ENCODE results near the gene ZIC5.

DNA sequence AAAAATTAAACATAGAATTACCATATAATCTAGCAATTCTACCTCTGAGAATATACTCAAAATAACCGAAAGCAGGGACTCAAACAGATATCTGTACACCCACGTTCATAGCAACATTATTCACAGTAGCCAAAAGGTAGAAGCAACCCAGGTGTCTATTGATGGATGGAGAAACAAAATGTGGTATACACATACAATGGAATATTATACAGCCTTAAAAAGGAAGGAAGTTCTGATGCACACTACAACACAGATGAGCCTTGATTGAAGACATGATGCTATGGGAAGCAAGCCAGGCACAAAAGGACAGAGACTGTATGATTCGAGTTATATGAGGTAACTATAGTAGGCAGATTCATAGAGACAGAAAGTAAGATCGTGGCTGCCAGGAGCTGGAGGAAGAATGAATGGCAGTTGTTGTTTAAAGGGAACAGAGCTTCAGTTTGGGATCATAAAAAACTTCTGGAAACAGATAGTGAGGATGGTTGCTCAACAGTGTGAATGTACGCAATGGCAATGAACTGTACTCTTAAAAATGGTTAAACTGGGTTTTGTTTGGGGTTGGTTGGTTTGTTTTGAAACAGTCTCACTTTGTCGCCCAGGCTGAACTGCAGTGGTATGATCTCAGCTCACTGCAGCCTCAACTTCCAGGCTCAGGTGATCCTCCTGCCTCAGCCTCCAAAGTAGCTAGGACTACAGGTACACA is 47.5 kb downstream of the ZIC5 start:
- TF ChIP-seq, protein P1, sequence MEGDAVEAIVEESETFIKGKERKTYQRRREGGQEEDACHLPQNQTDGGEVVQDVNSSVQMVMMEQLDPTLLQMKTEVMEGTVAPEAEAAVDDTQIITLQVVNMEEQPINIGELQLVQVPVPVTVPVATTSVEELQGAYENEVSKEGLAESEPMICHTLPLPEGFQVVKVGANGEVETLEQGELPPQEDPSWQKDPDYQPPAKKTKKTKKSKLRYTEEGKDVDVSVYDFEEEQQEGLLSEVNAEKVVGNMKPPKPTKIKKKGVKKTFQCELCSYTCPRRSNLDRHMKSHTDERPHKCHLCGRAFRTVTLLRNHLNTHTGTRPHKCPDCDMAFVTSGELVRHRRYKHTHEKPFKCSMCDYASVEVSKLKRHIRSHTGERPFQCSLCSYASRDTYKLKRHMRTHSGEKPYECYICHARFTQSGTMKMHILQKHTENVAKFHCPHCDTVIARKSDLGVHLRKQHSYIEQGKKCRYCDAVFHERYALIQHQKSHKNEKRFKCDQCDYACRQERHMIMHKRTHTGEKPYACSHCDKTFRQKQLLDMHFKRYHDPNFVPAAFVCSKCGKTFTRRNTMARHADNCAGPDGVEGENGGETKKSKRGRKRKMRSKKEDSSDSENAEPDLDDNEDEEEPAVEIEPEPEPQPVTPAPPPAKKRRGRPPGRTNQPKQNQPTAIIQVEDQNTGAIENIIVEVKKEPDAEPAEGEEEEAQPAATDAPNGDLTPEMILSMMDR (conservative IDR thresholded peaks at IDR 0.05; ENCODE audit: low read depth, low read length): no peak
- TF ChIP-seq POLR2A (IDR thresholded peaks at IDR 0.05; ENCODE audit: low read depth, low read length): no peak
- no peak for TF ChIP-seq RCOR1 (IDR thresholded peaks at IDR 0.05; ENCODE audit: insufficient replicate concordance, low read length)
- TF ChIP-seq, protein P2, sequence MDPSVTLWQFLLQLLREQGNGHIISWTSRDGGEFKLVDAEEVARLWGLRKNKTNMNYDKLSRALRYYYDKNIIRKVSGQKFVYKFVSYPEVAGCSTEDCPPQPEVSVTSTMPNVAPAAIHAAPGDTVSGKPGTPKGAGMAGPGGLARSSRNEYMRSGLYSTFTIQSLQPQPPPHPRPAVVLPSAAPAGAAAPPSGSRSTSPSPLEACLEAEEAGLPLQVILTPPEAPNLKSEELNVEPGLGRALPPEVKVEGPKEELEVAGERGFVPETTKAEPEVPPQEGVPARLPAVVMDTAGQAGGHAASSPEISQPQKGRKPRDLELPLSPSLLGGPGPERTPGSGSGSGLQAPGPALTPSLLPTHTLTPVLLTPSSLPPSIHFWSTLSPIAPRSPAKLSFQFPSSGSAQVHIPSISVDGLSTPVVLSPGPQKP (IDR thresholded peaks at IDR 0.05; ENCODE audit: borderline replicate concordance, low read depth, low read length): no peak
- no peak for TF ChIP-seq FOS (IDR thresholded peaks at IDR 0.05; ENCODE audit: low read depth, low read length)
- TF ChIP-seq CEBPB (IDR thresholded peaks at IDR 0.05; ENCODE audit: low read depth, low read length): no peak
- no peak for TF ChIP-seq RAD21 (IDR thresholded peaks at IDR 0.05; ENCODE audit: low read length)
